Transverse colon (tissue), 4 donors: ENCODE measurements around the gene CHAT. TPM values are rescaled to one million over a fixed set of nuclear protein-coding genes. Genes with fewer than 3 reads are reported as not detected.

Experiments
- DNase-seq: peaks from one replicate; pipeline ENCODE4 v3.0.0-alpha.2; 2019
- H3K27ac ChIP-seq, 4 donors: fragments of 200-600 bp; sonication (generic); 2 replicates each; pipeline ENCODE4 v1.5.1; 2016 to 2018; ENCODE audit warnings: inconsistent platforms in 4 of 4
- H3K27me3 ChIP-seq: fragments of 200-600 bp; sonication (generic); 2 replicates; pipeline ENCODE4 v1.5.1; 2017; ENCODE audit warnings: inconsistent platforms
- H3K36me3 ChIP-seq, 4 donors: fragments of 200-600 bp; sonication (generic); 2 replicates each; pipeline ENCODE4 v1.5.1; 2017 to 2019; ENCODE audit warnings: inconsistent platforms in 4 of 4
- H3K4me1 ChIP-seq, 4 donors: fragments of 200-600 bp; sonication (generic); 2 replicates each; pipeline ENCODE4 v1.5.1; 2017 to 2020; ENCODE audit warnings: inconsistent platforms in 4 of 4
- H3K4me3 ChIP-seq, 4 donors: fragments of 200-600 bp; sonication (generic); 1 replicate in 1 of 4; 2 replicates in 3 of 4; pipeline versions ENCODE4 v1.5.1 to v1.6.1; 2017 to 2019; ENCODE audit warnings: inconsistent platforms in 4 of 4
- H3K9me3 ChIP-seq, 2 donors: fragments of 200-600 bp; sonication (generic); 2 replicates each; pipeline ENCODE4 v1.5.1; 2017 to 2019; ENCODE audit warnings: inconsistent platforms in 2 of 2
- CTCF ChIP-seq, 5 experiments: fragments of 200-600 bp in 3 of 5; fragments of 450-650 bp in 2 of 5; sonication (generic) in 3 of 5; IDR thresholded peaks; 1 replicate in 2 of 5; 2 replicates in 3 of 5; pipeline ENCODE4 v1.5.1; 2016 to 2017; ENCODE audit warnings: antibody characterized with exemption in 5 of 5, inconsistent platforms in 3 of 5, mild to moderate bottlenecking in 2 of 5, moderate library complexity in 1 of 5
- EP300 ChIP-seq: sonication (generic); formaldehyde crosslinking; IDR thresholded peaks from one replicate; pipeline ENCODE4 v1.6.1; 2017; ENCODE audit warnings: antibody characterized with exemption, low read depth
- POLR2A ChIP-seq: fragments of 450-650 bp; IDR thresholded peaks from one replicate; pipeline ENCODE4 v1.6.1; 2016; ENCODE audit warnings: antibody characterized with exemption, mild to moderate bottlenecking, moderate library complexity
- POLR2AphosphoS5 ChIP-seq, 3 donors: sonication (generic); formaldehyde crosslinking; IDR thresholded peaks; one replicate each; pipeline ENCODE4 v1.6.1; 2016; ENCODE audit warnings: antibody characterized with exemption in 3 of 3
- WGBS, 2 donors: methylation state at CpG; one replicate each; pipeline ENCODE4 v1.1.5; 2018; ENCODE audit warnings: low coverage in 1 of 2; 5-methylcytosine and 5-hydroxymethylcytosine counted together
- in situ Hi-C, 4 donors: fragments of 200-750 bp; cut with MboI; loops; one replicate each; pipeline versions ENCODE4 v1.15.0 to v1.15.1; 2017; ENCODE audit warnings: low sequenced_read_pairs in 3 of 4, low pct_ligation_motif_present in 1 of 4, low pct_unique_long_range_greater_than_20kb in 1 of 4
- intact Hi-C: fragments of 100-400 bp; cut with DNase I; formaldehyde crosslinking; loops from one replicate; pipeline ENCODE4 v1.15.1; 2023; ENCODE audit warnings: low total_unique reads
- total RNA-seq, 4 donors: library from RNA; depleted of rRNA; stranded (reverse); fragments of >200 nt; gene quantifications; one replicate each; pipeline ENCODE4 v1.1.0, GENCODE V29; 2016

Gene CHAT
- total RNA-seq, 4 donors from 2014 or later, result 1.1 to 3.8 TPM; not detected in 2

DNA sequence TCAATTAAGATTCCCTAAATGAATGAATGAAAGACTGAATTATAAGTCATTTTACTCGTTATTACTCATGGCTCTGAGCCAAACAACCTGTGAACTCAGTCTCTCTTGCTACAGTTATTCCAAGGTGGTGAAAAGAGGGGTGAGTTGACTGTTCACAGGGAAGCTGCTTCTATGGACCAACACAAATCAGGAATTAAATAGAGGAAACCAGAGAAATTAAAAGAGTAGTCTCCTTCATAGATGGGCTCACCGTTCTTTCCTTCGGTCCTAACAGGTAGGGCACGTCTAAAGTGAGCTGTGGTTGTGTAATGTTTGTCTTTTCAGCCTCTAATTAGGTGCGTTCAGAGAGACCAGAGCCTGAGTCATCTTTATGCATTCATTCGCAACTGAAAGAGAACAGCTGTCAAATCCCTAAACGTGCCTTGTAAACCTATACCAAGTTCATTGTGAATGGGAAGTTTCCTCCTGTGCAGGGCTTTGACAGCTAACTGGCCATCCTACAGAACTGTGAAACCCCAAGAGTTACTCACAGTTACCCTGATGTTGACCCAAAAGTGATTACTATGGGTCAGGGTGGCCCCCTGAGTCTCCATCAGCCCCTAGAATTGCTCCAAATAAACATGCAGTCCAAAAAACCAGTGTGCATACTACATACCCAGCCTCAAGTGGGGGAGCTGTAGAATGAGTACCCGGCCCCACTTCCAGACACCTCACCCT is 47.5 kb downstream of the CHAT start:
- intact Hi-C loops (no loop called here), in situ Hi-C loops (no loop called here)
- no peak for DNase-seq
- no peaks in the 10 kb centered on the region for H3K9me3 ChIP-seq
- H3K4me1 ChIP-seq, result no peaks in the 10 kb centered on the region
- no peak overlapping the region for H3K27ac ChIP-seq
- no peaks in the 10 kb centered on the region for H3K36me3 ChIP-seq
- no peaks in the 10 kb centered on the region for H3K27me3 ChIP-seq
- TF ChIP-seq CTCF (IDR thresholded peaks at IDR 0.05), result no peak
- no peak for TF ChIP-seq POLR2A
- no peak for TF ChIP-seq POLR2AphosphoS5 (IDR thresholded peaks at IDR 0.05)
- TF ChIP-seq EP300, result no peak
- 36 to 43% methylated on average over 8 of the region's 8 CpGs for WGBS, 2 donors
- H3K4me3 ChIP-seq, result no peak overlapping the region

GRCh38 chr10:49662169-49662830 is 48.5 kb downstream of the CHAT start:
- WGBS, 2 donors, result 89% methylated on average over 15 of the region's 15 CpGs; no CpG with 5 or more reads in 1 of the 2 donors

GRCh38 chr10:49663596-49663995 is 49.8 kb downstream of the CHAT start:
- Histone ChIP-seq H3K36me3 (no peaks in the 10 kb centered on the region), H3K9me3 (no peaks in the 10 kb centered on the region), H3K27me3 (no peaks in the 10 kb centered on the region), H3K4me3 (no peak overlapping the region), H3K27ac (no peak overlapping the region), H3K4me1 (no peaks in the 10 kb centered on the region)
- 45 to 82% methylated on average over 6 of the region's 6 CpGs for WGBS, 2 donors
- no peak for TF ChIP-seq POLR2AphosphoS5 (IDR thresholded peaks at IDR 0.05)
- no peak for TF ChIP-seq EP300
- TF ChIP-seq POLR2A, result no peak
- no peak for TF ChIP-seq CTCF (IDR thresholded peaks at IDR 0.05)
- in situ Hi-C loops, result no loop called here
- no peak for DNase-seq
- intact Hi-C loops, result no loop called here

More at GRCh38 chr10:49662169-49662830, 48.5 kb downstream of the CHAT start:
- no peaks in the 10 kb centered on the region for H3K27me3 ChIP-seq
- in situ Hi-C loops (no loop called here), intact Hi-C loops (no loop called here)
- no peaks in the 10 kb centered on the region for H3K36me3 ChIP-seq
- no peak for TF ChIP-seq POLR2AphosphoS5 (IDR thresholded peaks at IDR 0.05)
- TF ChIP-seq EP300, result no peak
- TF ChIP-seq POLR2A, result no peak
- TF ChIP-seq CTCF (IDR thresholded peaks at IDR 0.05), result no peak
- no peaks in the 10 kb centered on the region for H3K9me3 ChIP-seq
- no peak for DNase-seq
- H3K4me1 ChIP-seq, result no peaks in the 10 kb centered on the region
- no peak overlapping the region for H3K27ac ChIP-seq
- H3K4me3 ChIP-seq, result no peak overlapping the region

- in situ Hi-C loops (no loop called here), intact Hi-C loops (no loop called here)
- no peak overlapping the region for H3K4me3 ChIP-seq
- H3K4me1 ChIP-seq, result no peaks in the 10 kb centered on the region
- no peak overlapping the region for H3K27ac ChIP-seq
- H3K36me3 ChIP-seq, result no peaks in the 10 kb centered on the region
- 38 to 75% methylated on average over 1 to 7 of the region's 7 CpGs for WGBS, 2 donors
- no peaks in the 10 kb centered on the region for H3K9me3 ChIP-seq
- TF ChIP-seq POLR2AphosphoS5 (IDR thresholded peaks at IDR 0.05), result no peak
- no peak for TF ChIP-seq CTCF (IDR thresholded peaks at IDR 0.05)
- TF ChIP-seq EP300, result no peak
- TF ChIP-seq POLR2A, result no peak
- H3K27me3 ChIP-seq, result no peaks in the 10 kb centered on the region
- DNase-seq, result no peak
These were observed 50.4 kb downstream of the CHAT start for GRCh38 chr10:49664006-49664841.
